Stimulated activated CD4-positive, alpha-beta T cell treated with anti-CD3 and anti-CD28 coated beads, Interleukin-2, amount 100 ng/mL, for 24 hours (primary cell): ENCODE measurements around the gene PRKCI.
"Not testable (repeated sequence)": the region's sequence is repeated elsewhere in the genome, so short reads cannot be mapped to it uniquely, and the experiment has no call there.

Experiments
- DNase-seq, 2 donors: peaks; one replicate each; pipeline ENCODE4 v3.0.0-alpha.2; 2020

The PRKCI gene

GRCh38 chr3:170225166-170225565, 2.9 kb downstream of the PRKCI start:
- no peak for DNase-seq

- DNase-seq, result no peak
These were observed 4.3 kb downstream of the PRKCI start for GRCh38 chr3:170226426-170226960.

GRCh38 chr3:170228093-170228766, 6.0 kb downstream of the PRKCI start:
- no peak for DNase-seq

GRCh38 chr3:170232266-170232665, 10.0 kb downstream of the PRKCI start:
- no peak for DNase-seq

- no peak for DNase-seq
These were observed 11.3 kb downstream of the PRKCI start for GRCh38 chr3:170233530-170233929.

GRCh38 chr3:170240142-170240541, 17.9 kb downstream of the PRKCI start:
- no peak for DNase-seq

GRCh38 chr3:170240671-170241070, 18.4 kb downstream of the PRKCI start:
- DNase-seq, result no peak

GRCh38 chr3:170244576-170244975, 22.4 kb downstream of the PRKCI start:
- no peak for DNase-seq

GRCh38 chr3:170247875-170248274, 25.7 kb downstream of the PRKCI start:
- DNase-seq, result no peak

- DNase-seq, result no peak
These were observed 34.4 kb downstream of the PRKCI start for GRCh38 chr3:170256597-170256996.

GRCh38 chr3:170257145-170257544, 34.9 kb downstream of the PRKCI start:
- peak; percentile 25 to 31 for DNase-seq

- no peak for DNase-seq
These were observed 35.9 kb downstream of the PRKCI start for GRCh38 chr3:170258105-170258487.

- DNase-seq, result no peak
These were observed 37.7 kb downstream of the PRKCI start for GRCh38 chr3:170259907-170260306.

- DNase-seq, result no peak
These were observed 45.6 kb downstream of the PRKCI start for GRCh38 chr3:170267793-170268192.

GRCh38 chr3:170269673-170270254, 47.5 kb downstream of the PRKCI start:
- not testable (repeated sequence) for DNase-seq

- DNase-seq, result no peak
These were observed 48.2 kb downstream of the PRKCI start for GRCh38 chr3:170270282-170270881.

- DNase-seq, result no peak
These were observed 52.4 kb downstream of the PRKCI start for GRCh38 chr3:170274641-170275040.

- DNase-seq, result no peak
These were observed 53.6 kb downstream of the PRKCI start for GRCh38 chr3:170275832-170276231.

GRCh38 chr3:170277311-170277710, 55.1 kb downstream of the PRKCI start:
- DNase-seq, result not testable (repeated sequence)

- no peak for DNase-seq
These were observed 55.8 kb downstream of the PRKCI start for GRCh38 chr3:170277833-170278580.

- no peak for DNase-seq
These were observed 56.4 kb downstream of the PRKCI start for GRCh38 chr3:170278627-170279026.

- no peak for DNase-seq
These were observed 68.0 kb downstream of the PRKCI start for GRCh38 chr3:170290194-170290593.

GRCh38 chr3:170295586-170295985, 73.4 kb downstream of the PRKCI start:
- DNase-seq, result no peak
